Activated naive CD4-positive, alpha-beta T cell treated with anti-CD3 and anti-CD28 coated beads, Interleukin-2, amount 50 U/mL, for 16 hours (primary cell): ENCODE data around the gene KCTD15.

Experiments
- DNase-seq: peaks from one replicate; pipeline ENCODE4 v3.0.0-alpha.2; 2020

Gene KCTD15

DNA sequence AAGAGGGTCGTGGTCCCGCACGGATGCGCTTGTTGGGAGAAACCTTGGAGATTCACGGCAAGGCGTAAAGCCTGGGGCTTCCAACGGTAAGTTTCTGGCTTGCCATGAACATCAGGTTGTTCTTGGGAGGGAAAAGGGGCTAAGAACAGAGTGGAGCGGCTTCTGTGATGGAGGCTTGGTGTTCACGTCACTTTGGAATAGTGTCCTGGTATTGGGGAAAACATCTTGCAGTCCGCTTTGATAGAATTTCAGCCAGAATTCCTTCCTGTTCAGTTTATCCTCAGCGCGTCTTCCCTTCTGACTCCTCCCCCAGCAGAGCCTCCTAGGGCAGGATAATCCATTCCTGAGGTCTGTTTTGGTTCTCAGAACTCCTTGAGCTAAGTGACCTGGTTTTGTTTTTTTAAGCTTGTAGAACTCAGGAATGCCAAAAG is 2.0 kb downstream of the KCTD15 start:
- DNase-seq: no peak

DNA sequence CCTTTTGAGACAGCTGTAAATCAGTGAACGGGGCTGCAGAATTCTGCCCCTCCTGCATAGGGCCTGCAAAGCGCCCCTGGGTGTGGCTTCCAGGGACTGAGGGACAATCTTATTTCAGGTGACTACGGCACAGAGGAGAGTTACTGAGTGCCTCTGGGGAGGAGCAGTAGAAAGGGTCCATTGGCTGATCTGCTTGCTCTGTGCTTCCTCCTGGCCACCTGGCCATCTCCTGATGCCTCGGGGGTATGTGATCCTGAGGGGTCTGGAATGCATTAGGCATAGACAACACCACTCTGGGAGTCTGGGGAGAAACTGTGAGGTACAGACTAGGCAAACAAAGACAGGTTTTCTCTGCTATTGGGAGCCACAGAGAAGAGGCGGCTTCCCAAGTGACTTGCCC is 2.8 kb downstream of the KCTD15 start:
- no peak for DNase-seq

DNA sequence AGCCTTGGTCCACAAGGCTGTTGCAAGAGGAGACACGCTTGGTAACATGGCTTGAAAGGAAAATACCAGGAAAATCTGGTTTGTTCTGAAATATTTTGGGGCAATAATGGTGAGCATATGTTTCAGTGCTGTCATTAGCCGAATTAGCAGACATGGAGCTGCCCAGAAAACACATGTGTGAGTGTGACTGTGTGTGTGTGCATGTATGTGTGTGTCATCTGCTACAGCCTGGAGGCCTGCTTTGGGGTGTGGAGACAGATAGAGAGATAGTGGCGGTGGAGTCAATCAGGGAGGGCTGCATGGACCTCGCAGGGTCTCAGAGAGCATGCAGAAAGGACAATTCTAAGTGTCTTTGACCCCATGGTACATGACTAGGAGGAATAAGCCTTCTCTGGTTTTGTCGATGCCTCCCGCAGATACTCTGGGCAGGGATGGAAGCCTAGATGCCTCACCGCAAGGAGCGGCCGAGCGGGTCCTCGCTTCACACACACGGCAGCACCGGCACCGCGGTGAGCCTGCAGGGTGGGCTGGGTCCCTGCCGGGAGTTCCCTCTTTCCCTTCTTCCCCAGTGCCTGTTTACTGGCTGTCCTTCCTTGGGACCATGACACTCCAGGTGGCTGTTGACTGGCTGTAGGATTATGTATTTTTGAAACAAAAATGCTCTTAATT is 3.5 kb downstream of the KCTD15 start:
- DNase-seq: no peak

DNA sequence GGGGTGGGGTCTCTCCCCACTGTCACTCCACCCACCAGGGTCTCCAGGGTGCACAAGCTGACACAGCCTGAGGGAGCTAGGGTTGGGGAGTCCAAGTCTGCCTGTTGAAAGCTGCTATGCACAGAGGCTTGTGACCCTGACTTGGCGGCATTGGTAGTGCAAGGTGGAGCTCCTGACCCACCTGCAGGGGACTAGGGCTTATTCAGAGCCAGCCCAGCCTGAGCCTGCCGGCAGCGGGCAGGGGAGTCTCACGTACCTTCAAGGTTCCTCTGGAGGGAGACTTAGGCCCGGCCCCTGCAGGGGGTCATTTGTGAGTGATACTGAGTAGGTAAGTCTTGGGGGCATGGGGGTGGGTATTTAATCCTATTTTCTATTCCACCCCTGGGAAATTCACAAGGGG is 4.7 kb downstream of the KCTD15 start:
- DNase-seq: no peak

DNA sequence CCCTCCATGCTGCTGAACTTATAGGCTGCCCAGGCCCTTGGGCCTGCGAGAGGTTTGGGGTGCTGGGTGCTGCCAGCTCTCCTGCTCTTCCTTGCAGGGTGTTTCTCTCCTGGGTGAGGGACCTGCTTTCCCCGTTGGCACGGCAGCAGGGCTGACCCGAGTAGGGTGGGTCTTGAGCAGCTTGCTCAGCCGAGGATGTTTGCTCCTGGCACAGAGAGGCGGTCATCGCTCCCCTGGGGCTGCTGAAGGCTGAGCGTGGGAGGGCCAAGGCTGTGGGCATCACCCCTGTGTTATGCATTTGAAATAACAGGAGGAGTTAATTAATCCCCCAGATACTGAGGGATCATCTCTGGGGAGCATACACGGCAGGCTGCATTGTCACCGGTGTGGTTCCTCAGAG is 5.3 kb downstream of the KCTD15 start:
- DNase-seq: no peak

DNA sequence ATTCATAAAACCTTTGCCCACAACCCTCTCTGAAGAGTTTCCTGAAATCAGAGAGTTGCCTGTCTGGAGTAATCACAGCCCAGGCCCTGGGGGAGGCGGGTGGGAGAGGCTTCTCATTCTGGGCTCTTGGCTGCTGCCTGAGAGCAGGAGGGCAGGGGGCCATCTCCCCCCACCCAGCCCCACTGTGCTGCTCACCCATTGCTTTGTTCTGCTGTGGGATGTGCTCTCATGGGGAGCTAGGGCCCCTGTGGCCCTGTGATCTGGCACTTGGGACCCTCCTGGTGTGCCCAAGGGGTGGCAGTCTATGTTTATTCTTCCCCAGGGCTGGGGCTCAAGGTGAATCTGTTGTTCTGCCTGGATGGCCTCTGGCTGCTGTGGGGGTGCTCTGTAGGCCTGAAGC is 6.1 kb downstream of the KCTD15 start:
- no peak for DNase-seq

DNA sequence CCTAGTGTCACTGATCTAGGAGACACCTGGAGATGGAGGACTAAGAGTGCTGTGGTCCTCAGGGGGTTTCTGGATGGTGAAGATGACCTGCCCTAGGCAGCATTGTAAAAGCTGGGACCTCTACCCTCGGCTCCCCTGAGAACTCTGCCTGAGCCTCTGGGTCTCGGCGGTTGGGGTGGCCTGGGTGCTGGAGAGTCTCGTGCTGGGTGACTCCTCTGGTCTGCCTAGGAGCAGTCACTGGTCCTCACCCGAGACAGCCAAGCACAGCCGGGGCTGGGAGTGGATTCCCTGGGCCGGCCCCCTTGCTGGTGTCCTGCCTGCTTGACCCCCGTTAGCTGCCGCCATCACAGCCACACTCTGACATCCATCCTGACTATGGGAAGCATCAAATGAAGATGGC is 6.7 kb downstream of the KCTD15 start:
- no peak for DNase-seq

DNA sequence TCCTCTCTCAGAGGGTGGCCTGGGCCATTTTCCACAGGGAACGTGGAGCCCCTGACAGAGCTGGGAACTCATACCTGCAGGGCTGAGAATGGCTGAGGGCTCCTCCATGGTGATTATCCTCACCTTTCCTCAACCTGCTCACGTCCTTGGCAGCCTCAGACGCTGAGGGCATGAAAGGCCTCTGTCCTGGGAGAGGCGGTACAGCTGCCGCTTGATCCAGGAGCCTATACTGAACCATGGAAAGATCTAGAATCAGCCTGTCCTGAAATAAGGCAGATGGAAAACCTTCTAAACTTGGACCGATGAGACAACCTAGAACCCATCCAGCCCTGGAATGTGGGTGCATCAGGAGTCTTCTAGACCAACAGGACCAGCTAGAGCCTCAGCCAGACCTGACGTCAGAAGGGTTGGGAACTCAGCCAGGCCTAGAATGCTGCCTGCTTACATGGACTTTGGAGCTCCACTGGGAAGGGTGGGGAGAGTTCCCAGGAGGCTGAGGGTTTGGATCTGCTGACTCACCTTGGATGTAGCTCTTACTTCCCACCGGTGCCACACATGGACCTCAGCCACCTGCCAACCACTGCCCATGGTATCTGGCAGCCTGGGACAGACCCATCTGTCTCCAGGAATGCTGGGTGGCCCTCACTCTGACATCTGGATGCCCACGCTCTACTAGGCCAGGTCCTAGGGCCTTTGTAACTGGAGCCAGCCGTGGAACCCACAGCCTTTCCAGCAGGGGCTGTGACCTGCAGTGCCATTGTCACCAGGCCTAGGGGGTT is 7.5 kb downstream of the KCTD15 start:
- DNase-seq: no peak

DNA sequence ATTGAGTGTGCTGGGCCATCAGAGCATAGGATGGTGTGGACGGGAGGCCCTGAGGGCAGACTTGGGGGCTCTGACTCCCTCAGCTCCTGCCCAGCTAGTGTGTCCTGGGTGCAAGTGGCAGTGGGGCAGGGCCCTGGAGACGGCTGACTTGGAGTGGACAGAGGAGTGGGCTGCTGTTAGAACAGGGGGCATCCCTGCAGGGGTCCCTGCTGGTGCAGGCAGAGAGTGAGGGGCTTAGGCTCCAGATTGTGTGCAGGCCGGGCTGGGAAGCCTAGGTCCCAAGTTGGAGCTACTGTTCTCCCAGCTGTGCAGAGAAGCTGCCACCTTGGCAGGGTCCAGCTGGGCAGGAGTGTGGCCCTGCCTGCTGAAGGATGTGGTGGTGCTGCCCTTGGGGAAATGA is 8.6 kb downstream of the KCTD15 start:
- DNase-seq: no peak

DNA sequence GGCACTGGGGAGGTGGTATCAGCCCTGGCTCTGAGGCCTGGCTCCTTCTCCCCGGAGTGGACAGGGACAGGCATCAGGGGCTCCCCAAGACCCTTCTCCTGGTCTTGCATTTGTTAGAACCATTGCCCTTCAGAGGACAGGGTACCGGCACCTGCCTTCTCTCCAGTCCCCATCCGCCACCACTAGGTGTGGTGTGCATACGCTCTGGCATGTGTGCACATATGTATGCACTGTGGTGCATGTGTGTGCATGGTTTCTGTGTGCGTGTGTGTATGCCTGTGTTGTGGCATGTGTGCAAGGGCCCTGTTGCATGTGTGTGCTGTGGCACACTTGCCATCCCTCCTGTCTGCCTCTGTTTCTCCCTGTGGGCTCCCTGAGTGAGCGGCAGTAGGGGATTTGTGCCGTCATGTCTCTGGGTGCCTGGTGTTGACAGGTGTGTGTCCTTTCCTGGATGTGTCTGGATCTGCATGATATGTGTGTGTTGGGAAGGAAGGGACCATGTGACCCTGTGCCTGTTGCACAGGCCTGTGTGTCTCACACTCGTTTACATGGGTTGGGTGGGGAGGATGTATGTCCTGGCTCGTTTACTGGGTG is 9.3 kb downstream of the KCTD15 start:
- DNase-seq: no peak

DNA sequence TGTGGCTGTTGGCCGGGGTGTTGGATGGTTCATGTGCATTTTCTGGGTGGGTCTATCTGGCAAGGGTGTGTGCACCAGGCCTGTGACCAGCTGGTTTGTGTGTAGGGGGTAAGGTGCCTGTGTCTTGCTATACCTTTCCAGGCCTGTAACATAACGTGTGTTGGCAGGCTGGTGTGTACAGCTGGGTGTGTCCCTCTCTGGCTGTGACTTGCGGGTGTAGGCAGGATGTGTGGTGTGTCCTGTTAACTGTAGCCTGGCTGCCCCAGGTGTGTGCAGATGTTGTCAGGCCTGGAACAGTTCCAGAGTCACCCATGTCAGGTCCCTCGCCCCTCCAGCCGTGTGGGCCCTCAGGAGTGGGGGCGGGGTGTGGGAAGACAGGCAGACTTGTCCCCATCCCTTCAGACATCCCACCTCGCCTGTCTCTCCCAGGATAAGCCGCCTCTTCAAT is 9.8 kb downstream of the KCTD15 start:
- DNase-seq: no peak

DNA sequence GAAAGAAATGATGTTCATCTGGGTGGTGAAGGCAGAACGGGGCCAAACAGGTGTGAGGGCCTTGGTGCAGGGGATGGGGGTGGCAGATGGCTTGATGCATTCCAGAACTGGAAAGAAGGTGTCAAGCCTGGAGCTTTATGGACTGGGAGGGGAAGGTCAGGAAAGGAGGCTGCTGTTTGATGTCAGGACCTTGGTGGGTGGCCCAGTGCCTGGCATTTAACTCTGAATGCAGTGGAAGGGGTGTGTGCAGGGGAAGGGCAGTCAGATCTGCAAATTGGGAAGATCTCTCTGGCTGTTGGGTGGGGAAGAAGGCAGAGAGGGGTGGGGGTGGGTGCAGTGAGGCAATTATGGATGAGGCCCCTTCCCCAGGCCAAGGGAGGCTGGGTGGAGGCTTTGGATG is 11.7 kb downstream of the KCTD15 start:
- no peak for DNase-seq

DNA sequence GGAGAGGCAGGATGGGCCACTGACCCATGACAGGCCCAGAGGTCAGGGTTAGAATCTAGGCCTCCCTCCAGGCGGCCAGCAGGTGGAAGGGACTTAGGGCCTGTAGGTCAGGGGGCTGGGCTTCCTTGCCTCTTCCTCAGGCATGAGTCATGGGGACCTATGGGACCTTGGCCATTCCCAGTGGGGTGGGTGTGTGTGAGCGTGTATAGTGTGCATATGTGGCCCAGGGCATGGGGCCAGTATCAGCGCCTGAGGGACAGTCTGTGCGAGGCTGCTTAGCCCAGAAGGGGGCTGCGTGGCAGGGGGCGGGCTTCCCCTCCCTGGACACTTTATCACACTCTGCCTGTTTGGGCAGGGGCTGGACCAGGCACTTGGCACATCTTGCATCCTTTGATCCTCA is 13.3 kb downstream of the KCTD15 start:
- DNase-seq: no peak

DNA sequence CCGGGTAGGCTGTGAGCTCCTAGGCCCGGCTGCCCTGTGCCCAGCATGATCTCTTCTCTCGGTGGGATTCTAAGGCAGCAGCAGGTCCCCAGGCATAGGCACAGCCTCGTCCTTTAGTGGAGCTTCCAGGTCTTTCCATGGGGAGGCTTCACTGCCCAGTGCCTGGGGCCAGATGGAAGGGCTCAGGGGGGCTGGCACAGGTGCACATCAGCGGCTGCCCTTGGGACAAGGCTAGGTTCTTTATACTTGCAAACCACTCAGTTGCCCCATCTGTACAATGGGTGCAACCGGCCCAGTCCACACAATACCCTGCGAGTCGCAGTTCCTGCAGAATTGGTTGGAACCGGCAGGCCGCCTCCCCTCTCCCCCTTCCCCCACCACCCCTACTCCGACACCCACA is 14.2 kb downstream of the KCTD15 start:
- DNase-seq: no peak

DNA sequence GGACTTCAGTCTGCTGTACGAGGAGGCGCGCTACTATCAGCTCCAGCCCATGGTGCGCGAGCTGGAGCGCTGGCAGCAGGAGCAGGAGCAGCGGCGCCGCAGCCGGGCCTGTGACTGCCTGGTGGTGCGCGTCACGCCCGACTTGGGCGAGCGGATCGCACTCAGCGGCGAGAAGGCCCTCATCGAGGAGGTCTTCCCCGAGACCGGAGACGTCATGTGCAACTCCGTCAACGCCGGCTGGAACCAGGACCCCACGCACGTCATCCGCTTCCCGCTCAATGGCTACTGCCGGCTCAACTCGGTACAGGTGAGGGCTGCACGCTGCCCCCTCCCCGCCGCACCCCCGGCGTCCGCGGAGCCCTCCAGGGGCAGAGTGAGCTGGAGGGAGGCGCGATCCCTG is 14.6 kb downstream of the KCTD15 start:
- no peak for DNase-seq

DNA sequence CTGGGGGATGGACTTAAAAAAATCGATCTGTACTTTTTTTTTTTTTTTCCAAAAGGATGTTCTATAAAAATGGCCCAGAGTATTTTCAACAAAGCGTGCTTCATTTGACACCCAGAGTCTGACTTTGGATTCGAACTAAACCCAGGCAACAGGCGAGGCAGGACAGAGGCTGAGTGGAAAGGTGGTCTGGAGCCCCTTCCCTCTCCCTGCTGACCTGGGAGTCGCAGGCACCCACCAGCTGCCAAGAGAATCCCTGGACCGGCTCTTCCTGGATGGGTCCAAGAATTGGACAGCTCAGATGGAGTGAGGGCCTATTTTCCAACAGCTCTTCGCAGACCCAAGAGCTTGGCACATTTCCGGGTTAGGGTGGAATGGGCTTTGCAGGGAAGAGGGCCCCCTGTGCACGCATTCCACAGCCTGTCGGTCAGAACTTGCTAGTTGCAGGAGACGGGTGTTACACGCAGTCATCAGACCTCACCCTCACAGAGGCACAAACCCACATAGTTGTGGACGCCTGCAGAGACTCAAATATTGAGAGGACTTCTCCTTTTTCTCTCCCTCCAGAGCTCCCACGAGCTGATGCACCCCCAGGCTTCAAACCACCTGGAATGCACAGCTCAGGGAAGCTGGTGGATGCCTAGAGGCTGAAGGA is 15.2 kb downstream of the KCTD15 start:
- no peak for DNase-seq

DNA sequence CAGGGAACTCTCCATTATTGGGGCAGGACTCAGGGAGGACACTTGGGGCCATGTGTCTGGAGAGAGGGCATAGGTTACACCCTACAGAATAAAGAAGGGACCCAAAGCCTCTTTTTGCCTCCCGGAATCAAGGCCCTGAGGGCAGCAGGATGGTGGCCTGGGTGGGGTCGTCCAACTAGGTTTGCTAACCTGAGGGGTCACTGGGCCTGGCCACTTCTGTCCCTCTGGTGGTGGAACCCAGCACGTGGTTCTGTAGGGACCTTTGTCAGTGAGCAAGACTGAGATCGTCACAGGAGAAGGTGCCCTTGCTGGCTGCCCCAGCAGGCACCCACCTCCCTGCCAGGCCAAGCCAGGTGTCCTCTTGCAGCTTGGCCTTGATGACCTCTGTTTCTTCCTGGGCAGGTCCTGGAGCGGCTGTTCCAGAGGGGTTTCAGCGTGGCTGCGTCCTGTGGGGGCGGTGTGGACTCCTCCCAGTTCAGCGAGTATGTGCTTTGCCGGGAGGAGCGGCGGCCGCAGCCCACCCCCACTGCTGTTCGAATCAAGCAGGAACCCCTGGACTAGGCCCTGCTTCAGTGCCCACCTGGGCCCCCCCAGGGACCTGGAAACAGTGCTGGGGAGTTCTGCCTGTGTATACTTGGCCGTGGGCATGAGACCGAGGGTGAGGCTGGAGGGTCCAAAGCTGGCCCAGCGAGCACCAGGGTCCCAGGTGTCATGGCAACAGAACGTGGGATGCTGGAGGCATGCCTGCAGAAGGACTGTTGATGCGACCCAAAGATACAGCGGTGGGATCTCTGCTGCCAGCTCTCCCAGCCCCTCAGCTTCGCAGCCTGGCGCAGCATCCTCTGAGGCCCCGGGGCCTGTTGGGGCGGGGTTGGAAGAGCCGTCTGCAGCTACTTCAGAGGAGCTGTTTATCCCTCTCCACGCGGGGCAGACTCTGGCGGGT is 16.0 kb downstream of the KCTD15 start:
- no peak for DNase-seq

DNA sequence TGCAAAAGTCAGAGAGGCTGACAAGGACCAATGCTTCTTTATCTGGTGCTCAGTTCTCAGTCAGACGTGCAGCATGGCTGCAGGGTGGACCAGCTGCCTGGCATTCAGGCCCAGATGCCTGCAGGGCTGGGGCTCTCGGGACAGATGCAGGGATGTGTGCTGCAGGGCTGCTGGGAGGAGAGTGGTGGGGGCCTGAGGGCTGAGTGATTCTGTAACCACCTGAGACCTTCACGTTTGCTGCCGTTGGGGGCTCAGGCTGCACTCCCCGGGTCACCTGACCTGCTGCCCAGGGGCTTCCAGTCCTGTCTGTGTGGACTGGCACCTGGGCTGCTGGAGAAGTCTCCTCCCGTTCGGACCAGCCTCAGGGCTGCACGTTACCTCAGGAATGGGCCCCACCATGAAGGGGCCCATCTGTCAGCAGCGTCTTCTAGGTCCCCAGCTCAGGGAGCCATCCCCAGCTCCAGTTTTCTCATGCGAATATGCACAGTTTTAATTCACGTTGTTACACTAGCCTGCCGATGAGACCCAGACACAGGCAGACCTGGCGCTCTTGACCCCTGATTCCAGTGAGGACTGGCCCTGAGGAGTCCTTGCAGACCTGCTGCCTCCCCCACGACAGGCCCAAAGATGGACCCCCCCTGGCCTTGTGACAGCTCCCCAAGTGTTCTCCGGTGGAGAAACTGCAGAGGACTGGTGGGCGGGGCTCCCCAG is 16.9 kb downstream of the KCTD15 start:
- DNase-seq: no peak

DNA sequence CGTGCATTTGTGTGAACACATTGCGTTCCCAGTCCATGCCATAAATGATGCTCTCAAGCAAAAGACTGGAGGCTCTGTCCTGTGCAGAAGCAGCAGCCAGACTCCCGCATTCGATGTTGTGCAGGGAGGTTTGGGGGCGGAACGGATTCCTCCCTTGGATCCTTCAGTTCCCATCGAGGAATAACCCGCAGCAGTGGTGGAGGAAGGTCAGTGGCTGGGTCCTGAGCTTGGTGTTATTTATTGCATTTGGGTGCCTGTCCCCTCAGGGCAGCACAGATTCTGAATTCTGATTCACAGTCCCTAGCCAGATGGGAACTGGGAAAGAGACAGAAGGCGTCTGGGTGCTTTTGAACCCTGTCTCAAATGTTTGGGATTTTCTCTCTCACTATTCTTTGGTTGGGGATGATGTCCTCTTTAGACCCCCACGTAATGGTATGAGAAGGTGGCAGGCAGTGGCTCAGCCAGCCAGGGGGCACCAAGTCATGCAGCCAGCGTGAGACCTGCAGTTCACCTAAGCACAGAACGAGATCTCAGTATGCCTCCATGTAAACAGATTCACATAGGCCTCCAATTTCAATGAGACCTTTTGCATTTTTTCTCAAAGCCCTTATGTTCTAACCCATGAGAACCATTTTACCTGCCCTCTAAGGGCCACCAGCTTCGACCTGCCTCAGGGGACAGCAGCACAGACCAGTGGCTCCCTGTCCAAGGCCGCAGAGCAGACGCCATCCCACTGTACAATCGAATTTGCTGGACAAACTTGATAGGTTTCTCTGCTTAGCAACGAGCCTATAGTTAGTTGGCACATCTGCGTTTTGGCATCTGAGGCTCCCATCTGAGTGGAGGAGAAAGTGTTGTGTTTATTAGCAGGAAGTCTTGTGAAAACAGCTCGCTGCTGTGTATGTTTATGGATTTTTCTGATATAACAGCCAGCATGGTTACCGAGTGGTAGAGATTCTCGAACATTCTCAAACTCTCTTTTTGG is 17.8 kb downstream of the KCTD15 start:
- DNase-seq: no peak
